GM18526 (cell line): ENCODE results near the gene LOXHD1.

Source experiments
- POLR2A ChIP-seq: IDR thresholded peaks from 3 replicates; pipeline ENCODE4 v1.6.1; 2011; ENCODE audit not compliant: insufficient read length; ENCODE audit errors: extremely low read depth

Gene LOXHD1

DNA sequence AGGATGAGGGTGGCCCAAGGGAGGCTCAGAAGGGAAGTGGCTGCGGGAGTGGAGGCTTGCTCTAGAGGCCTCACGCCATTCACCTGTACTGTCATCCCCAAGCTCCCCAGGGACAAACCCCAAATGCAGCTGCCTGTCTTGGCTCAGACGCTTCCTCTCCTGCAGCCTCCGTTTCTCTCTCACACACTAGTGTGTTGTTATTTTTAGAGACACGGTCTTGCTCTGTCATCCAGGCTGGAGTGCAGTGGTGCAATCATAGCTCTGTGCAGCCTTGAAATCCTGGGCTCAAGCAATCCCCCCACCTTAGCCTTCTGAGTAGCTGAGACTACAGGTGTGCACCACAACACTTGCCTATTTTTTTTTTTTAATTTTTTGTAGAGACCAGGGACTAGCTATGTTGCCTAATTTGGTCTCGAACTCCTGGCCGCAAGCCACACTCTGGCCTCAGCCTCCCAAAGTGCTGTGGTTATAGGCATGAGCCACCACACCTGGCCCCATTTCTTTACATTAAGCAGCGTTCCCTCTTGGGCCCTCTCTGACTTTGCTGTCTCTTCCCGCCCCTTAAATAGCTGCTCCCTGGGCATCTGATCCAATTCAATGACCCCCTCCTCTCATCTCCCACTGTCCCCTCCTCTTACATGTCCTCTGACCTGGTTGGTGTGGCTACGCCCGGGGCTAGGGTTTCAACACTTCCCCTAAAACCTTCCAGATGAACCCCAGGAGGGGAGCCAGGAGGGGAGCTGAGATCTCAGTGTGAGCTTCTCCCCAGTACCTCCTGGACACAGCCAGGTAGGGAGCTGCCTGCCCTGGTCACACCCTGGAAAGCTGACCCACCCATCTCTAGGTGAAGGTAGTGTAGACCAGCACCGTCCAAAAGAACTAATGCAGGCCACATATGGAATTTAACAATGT, 24.0 kb upstream of the LOXHD1 start:
- TF ChIP-seq POLR2A, result no peak

DNA sequence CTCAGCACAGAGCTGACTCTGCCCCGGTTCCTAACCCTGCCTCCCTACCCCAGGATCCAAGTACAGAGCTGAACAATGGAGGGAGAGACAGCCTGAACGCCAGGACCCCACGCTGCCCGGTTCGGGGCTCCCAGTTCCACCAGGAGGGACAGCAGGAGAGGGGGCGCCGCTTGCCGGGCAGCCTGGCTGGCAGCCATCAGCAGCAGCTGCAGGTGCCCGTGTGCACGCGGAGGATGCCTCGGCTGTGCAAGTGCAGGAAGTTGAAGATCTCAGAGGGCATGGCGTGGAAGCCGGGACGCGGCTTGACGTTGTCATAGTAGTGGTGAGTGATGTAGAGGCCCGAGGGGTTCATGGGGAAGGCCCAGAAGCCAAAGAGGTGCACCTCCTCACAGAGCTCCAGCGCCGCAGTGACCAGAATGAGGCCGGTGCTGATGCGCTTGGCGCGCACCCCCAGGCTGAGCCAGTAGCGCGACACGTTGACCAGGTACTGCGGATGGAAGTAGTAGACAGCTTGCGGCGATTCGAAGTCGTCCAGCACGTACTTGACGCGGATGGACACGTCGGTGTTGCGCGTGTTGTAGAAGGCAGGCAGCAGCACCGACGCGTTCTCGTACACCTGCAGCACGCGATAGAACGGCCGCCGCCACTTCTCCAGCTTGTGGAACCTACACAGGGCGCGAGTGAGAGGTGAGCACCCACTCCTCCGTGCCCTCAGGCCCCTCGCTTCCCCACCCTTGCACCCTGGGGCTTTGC, 23.0 kb upstream of the LOXHD1 start:
- no peak for TF ChIP-seq POLR2A

DNA sequence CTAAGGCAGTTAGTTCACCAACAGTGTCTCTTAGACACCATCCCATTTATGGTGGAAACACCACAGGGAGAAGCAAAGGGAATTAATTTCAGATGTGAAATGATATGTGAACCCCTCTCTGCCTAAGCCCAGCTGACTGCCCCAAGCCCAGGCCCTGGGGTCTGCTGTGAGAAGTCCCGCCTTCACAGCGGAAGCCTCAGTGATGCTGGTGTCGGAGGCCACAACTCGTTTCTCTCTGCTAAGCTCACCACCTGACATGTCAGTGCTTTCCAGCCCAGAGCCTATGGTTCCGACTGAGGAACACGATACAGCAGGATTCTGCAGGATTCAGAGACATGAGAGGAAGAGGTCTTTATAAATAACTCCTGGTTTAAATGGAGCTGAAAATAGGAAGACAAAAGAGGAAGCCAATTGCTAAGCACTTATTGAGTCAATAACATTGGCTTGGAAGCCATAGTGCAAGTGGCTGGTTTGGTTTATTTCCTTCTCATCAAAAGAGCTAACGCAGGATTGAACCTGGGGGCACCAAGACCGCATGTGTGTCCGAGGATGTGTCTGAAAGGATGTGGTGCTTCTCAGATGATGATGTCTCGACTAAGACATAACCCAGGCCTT, 21.9 kb upstream of the LOXHD1 start:
- TF ChIP-seq POLR2A, result no peak

DNA sequence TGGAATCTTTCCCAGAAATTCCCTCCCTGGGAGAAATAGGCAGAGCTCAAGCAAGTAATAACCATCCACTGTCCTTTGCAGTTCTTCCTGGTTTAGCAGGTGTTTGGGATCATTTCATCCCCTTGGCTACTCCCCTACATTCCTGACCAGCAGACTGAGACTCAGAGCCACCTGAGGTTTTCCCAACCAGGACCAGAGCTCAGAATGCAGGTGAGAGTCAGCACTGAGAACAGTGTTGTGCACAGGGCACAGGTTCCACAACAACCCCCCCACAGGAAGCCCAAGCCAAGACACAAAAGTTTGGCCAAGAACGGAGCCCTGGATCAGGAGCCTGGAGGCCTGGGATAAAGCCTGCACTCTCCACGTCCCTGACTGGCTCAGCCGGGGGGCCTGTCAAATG, 21.0 kb upstream of the LOXHD1 start:
- TF ChIP-seq POLR2A, result no peak

DNA sequence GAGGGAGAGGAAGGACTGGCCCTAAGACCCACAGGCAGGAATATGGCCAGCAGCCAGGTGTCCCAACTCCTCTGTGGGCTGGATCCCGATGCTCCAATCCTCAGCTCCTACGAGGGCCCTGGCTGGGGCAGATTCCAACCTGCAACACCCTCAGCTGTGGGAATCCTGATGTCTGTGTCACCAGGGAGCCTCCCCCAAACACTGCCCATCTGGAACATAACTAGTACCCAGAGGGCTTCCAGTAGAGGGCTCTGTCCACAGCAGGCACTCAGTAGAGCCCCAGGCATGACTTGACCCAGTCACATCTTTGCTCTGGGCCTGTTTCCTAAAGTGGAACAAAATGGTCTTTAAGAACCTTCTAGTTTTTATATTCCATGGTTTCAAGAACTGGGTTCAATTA, 20.6 kb upstream of the LOXHD1 start:
- no peak for TF ChIP-seq POLR2A

DNA sequence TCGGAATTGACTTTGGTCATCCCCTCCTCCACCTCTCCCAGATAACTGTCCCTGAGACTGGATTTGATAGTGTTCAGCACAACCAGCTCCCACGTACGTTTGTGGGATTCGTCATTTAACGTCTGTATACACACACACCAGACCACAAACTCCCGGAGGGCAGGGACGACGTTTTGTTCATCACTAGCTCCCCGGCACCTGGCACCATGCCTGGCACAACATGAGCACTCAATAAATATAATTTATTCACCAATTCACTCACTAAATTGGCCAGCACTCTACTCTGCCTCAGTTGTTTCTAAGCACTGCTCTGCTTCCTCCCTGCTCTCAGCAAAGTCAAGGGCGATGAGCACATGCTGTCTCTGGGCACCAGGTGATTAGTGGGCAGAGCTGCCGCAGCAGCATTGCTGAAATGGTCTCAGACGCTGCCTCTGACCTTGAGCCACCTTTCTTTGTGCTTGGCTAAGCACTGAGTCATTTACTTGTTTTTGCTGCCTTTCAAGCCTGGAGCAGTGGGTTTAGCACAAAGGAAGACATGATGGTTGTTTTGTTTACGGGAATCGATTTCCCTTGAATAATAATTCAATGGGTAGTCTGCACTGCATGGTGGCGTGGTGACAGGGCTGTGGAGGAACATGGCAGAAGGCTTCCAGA, 19.3 kb upstream of the LOXHD1 start:
- TF ChIP-seq POLR2A, result no peak

DNA sequence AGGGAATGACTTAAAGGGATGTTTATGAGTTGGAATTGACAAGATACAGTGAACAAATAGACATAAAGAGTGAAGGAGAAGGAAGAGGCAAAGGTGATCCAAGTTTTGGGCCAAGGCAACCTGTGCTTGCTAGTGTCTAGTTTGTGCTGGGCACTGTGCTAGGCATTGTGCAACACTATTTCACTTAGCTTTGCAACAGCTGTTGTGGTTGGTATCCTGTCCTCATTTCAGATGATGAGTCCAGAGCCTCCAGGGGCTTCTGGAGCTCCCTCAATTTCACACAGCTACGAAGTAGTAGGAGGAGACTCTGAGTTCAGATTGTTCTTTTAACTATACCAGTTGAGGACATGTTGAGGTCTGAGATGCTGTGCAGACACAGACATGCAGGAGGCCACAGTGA, 18.1 kb upstream of the LOXHD1 start:
- TF ChIP-seq POLR2A, result no peak

DNA sequence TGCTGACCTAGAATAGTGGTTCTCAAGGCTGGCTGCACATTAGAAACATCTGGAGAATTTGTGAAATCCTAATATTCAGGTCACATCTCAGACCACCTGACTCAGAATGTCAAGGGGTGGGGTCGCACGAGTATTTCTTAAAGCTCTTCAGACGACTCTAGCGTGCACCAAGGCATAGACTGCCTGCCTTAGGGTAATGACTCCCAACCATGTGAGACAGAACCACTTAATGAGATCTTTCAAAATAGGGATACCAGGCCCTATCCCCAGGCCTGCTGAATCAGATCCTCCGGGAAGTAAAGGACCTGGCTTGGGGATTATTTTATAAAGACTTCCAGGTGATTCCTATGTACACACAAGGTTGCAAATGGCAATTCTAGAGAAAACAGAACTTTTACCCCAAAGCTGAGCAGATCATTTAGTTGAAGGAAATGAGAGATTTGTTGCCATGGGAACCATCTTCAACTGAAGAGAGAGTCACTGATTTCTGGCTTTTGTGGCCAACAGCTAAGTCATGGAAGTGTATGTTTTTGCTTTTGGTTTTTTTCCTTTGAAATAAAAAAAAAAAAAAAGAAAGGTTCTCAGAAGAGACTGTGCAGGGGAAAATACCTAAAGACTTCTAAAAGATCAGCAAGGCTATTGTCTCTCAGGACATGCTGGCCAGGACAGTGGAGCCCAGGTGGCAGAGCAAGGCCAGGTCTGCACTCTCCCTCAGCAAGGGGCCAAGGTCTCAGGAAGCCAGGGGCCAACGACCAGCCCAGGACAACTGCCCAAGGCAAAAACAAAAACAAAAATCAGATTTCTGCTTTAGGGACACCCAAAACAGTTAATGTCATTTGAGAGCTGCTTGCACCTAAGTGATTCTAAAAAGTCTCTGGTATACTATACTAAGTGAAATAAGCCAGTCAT, 15.3 kb upstream of the LOXHD1 start:
- no peak for TF ChIP-seq POLR2A

DNA sequence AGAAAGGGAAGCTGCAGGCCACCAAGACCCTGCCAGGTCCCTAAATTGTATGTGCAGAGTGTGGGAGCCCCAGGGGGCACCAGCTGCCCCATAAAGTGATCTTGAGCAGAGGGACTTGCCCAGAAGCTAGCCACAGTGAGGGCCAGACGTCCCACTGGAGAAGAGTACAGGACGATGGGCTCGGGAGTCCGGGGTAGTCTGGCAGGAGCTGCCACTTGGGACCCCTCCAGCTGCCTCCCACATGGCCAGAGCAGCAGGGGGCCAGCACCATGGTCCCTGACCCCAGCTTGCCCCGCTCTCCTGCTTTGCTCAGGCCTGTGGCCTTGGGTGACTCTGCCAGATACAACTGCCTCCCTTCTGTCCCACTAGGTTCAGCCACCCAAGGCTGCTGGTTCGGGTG, 11.7 kb upstream of the LOXHD1 start:
- TF ChIP-seq POLR2A, result no peak

DNA sequence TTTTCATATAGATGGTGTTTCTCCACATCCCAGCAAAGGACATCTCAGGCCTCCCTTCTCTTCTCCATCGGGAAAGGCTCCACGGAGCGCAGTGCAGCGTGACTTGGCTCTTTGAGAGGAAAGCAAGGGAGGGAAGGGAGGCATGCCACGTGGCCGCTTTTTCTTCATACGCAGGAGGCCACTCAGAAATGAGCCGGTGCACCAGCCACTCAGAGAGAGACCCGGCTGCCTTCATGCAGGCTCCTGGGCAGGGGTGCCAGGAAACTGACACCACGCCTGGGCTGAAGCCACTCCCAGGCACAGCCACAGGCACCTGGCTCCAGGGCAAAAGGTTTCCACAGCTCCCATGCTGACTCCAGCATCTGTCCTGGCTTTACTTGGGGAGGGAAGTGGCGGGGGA, 11.1 kb upstream of the LOXHD1 start:
- no peak for TF ChIP-seq POLR2A

DNA sequence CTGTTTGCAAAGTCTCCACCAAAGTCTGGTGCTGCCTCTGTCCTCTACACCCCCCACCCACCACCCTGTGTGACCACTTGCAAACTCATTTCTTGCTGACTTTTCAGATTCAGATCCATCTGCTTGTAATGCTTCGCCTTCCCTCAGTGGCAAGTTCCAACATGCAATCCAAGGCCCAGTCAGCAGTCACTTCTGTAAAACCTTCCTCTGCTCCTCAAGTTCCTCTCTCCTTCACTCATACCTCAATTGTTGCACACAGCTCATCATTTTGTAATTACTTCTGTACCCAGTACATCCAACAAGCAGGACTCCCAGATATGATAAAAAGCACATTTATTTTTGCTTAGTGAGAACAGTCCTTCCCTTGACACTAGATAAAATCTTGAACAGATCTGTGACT, 6.5 kb upstream of the LOXHD1 start:
- TF ChIP-seq POLR2A, result no peak

DNA sequence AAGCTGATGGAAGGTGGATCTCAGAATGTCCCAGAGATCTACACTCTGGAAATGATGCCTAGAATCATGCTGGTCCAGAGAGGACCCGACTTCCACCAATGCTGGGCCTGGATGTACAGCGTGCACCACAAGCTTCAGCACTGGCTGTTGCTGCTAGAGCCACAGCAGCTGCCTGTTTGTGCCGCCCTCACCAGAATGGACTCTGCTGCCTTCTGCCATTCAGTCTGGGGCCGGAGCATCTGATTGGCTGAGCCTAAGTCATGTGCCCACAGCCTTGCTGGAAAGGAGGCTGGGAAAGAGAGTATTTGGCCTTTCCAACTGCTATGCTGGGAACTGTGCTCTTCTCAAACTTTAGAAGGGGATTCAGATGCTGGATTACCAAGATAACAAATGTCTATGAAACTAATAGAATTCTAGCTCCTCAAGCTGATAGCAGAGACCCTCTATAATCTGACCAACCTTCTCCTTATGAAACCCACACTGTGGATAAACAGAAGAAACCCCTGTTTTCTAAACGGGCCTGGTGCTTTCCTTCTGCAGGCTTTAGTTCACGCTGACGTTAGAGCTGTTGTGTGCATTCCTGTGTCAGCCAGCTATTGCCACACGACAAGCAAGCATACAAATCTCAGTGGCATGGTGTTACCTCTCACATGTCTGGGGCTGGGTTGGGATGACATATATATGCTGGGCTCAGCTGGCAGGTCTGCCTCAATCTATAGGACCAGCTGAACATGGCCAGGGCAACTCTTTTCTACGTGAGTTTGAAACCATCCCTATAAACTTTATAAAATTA, 4.1 kb upstream of the LOXHD1 start:
- TF ChIP-seq POLR2A, result no peak

DNA sequence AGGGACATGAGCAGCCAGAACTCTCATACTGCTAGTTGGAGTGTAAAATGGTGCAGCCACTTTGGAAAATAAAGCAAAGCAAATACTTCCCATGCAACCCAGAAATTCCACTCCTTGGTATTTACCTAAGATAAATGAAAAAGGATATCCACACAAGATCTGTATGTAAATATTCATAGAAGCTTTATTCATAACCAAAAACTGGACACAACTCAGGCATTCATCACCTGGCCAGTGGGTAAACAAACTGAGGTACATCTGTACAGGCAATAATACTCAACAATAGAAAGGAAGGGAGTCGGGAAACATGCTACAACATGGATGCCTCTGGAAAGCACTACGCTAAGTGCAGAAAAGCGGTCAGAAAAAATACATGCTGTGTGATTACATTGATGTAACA, 2.5 kb upstream of the LOXHD1 start:
- TF ChIP-seq POLR2A, result no peak
